ENCODE data around the gene WSB1. TPM values are rescaled to one million over a fixed set of nuclear protein-coding genes. Genes with fewer than 3 reads are reported as not detected.

The WSB1 gene
- total and polyA plus RNA-seq, 10 of the 15 experiments (the other 5 are each of a cell fraction or from before 2014, with no cell fraction given) = 26.6 to 458 (median 101) TPM

- TF ChIP-seq EP300 (IDR thresholded peaks at IDR 0.05; ENCODE audit: borderline replicate concordance in 1 of 2, control insufficient read depth in 1 of 2, low read depth in 2 of 2, low read length in 2 of 2) (peak; percentile 20 to 57; a peak in 2 of 4 replicates), CBX3 (IDR thresholded peaks at IDR 0.05; ENCODE audit: borderline replicate concordance, low read depth) (no peak)
- TF ChIP-seq, protein P1, sequence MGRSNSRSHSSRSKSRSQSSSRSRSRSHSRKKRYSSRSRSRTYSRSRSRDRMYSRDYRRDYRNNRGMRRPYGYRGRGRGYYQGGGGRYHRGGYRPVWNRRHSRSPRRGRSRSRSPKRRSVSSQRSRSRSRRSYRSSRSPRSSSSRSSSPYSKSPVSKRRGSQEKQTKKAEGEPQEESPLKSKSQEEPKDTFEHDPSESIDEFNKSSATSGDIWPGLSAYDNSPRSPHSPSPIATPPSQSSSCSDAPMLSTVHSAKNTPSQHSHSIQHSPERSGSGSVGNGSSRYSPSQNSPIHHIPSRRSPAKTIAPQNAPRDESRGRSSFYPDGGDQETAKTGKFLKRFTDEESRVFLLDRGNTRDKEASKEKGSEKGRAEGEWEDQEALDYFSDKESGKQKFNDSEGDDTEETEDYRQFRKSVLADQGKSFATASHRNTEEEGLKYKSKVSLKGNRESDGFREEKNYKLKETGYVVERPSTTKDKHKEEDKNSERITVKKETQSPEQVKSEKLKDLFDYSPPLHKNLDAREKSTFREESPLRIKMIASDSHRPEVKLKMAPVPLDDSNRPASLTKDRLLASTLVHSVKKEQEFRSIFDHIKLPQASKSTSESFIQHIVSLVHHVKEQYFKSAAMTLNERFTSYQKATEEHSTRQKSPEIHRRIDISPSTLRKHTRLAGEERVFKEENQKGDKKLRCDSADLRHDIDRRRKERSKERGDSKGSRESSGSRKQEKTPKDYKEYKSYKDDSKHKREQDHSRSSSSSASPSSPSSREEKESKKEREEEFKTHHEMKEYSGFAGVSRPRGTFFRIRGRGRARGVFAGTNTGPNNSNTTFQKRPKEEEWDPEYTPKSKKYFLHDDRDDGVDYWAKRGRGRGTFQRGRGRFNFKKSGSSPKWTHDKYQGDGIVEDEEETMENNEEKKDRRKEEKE (IDR thresholded peaks at IDR 0.05) = no peak
- TF ChIP-seq, protein P2, sequence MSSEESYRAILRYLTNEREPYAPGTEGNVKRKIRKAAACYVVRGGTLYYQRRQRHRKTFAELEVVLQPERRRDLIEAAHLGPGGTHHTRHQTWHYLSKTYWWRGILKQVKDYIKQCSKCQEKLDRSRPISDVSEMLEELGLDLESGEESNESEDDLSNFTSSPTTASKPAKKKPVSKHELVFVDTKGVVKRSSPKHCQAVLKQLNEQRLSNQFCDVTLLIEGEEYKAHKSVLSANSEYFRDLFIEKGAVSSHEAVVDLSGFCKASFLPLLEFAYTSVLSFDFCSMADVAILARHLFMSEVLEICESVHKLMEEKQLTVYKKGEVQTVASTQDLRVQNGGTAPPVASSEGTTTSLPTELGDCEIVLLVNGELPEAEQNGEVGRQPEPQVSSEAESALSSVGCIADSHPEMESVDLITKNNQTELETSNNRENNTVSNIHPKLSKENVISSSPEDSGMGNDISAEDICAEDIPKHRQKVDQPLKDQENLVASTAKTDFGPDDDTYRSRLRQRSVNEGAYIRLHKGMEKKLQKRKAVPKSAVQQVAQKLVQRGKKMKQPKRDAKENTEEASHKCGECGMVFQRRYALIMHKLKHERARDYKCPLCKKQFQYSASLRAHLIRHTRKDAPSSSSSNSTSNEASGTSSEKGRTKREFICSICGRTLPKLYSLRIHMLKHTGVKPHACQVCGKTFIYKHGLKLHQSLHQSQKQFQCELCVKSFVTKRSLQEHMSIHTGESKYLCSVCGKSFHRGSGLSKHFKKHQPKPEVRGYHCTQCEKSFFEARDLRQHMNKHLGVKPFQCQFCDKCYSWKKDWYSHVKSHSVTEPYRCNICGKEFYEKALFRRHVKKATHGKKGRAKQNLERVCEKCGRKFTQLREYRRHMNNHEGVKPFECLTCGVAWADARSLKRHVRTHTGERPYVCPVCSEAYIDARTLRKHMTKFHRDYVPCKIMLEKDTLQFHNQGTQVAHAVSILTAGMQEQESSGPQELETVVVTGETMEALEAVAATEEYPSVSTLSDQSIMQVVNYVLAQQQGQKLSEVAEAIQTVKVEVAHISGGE (CRISPR knock-in tag; IDR thresholded peaks at IDR 0.05) = peak; percentile 24; the same call in 1 of the 2 replicates
These were observed at the start of gene WSB1 (continued) for GRCh38 chr17:27293898-27294688.

All from GM12878 (cell line).